Mesothelial cell of epicardium (in vitro differentiated cells): Measurements from ENCODE around the gene PHACTR2. TPM values are rescaled to one million over a fixed set of nuclear protein-coding genes. Genes with fewer than 3 reads are reported as not detected.

ENCODE experiments used
- DNase-seq, 2 experiments: peaks; one replicate each; pipeline ENCODE4 v3.0.0; 2021; ENCODE audit warnings: low spot score in 2 of 2; ENCODE audit not compliant: unreplicated experiment in 2 of 2
- H3K27ac Mint-ChIP-seq: 2 replicates; pipeline ENCODE4 v1.8.0; 2021; ENCODE audit warnings: mixed read lengths
- H3K27me3 Mint-ChIP-seq: 2 replicates; pipeline ENCODE4 v1.8.0; 2021; ENCODE audit warnings: low read depth, mixed read lengths
- H3K36me3 Mint-ChIP-seq: 2 replicates; pipeline ENCODE4 v1.8.0; 2021; ENCODE audit warnings: mixed read lengths
- H3K4me1 Mint-ChIP-seq: 2 replicates; pipeline ENCODE4 v1.8.0; 2021; ENCODE audit warnings: mixed read lengths
- H3K4me3 Mint-ChIP-seq: 2 replicates; pipeline ENCODE4 v1.8.0; 2021; ENCODE audit warnings: mild to moderate bottlenecking, moderate library complexity, mixed read lengths
- H3K9me3 Mint-ChIP-seq: 2 replicates; pipeline ENCODE4 v1.8.0; 2021; ENCODE audit warnings: mixed read lengths
- total RNA-seq: library from RNA; stranded (reverse); gene quantifications from 3 replicates; pipeline ENCODE4 v1.2.1, GENCODE V29; 2021
- TF ChIP-seq, protein P1 (sequence below): fragments of 200-600 bp; sonication (generic); IDR thresholded peaks from one replicate; pipeline ENCODE4 v1.5.0; 2021; ENCODE audit warnings: antibody characterized with exemption; ENCODE audit not compliant: unreplicated experiment

PHACTR2 gene
- total RNA-seq, 1 donor from 2014 or later = 124 TPM

DNA sequence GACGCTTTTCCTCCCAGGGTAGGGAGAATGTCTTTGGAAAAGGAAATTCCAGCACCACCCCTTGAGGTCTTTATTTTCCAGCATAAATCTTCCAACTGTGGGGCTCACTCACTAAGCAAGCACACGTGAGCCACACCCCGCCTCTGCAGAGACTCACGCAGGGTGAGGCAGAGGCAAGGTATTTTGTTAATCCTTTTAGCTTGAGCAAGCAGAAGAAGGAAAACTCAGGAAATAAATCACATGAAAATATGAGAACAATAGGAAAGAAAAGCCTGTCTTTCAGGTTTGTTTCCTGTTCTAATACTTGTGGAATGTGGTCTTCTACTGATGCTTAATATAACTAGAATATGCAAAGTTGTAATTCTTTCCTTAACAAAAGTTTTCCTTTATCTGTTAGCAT is 4.1 kb upstream of the PHACTR2 start:
- H3K4me3 Mint-ChIP-seq = no peak overlapping the region
- no peak for DNase-seq

DNA sequence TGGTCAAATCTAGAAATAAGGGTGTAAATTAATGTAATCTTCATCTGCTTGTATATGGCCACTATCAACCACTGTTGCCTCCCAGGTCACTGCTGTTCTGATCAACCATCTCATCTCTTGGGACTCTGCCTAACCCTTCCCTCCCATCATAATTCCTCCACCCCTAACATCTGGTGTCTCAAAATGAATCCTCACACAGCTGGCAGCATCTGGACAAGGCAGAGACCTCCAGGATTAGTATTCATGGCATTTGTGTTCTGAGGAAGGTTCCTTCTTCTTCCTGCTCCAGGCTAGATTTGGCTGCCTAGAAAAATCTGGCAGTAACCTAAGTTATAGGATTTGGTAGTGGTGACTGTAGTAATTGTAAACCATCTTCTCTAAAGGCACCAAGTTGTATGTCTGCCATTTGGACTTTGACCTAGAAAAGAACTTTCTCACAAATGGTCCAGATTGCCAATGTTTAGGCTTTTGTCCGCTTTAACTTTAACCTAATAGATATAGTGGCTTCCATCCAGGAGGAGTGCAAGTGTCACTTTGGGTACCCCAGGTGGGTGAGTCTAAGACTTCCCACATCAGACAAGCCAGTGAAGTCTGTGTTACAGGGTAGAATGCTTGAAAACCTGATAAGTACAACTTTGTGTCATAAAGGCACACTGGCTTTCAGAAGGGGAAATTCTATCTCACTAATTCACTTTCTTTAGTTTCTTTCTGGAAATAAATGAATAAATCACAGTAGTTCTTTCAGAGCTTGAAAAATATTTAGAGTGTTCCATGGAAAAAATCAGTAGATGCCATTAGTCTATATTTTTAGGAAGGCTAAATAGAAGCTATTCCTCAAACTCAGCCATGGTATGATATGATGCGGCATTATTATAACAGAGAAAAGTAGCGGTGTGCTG is 3.0 kb upstream of the PHACTR2 start:
- Mint-ChIP-seq H3K4me3 (no peak overlapping the region), H3K27me3 (no peaks in the 10 kb centered on the region)
- TF ChIP-seq, protein P1, sequence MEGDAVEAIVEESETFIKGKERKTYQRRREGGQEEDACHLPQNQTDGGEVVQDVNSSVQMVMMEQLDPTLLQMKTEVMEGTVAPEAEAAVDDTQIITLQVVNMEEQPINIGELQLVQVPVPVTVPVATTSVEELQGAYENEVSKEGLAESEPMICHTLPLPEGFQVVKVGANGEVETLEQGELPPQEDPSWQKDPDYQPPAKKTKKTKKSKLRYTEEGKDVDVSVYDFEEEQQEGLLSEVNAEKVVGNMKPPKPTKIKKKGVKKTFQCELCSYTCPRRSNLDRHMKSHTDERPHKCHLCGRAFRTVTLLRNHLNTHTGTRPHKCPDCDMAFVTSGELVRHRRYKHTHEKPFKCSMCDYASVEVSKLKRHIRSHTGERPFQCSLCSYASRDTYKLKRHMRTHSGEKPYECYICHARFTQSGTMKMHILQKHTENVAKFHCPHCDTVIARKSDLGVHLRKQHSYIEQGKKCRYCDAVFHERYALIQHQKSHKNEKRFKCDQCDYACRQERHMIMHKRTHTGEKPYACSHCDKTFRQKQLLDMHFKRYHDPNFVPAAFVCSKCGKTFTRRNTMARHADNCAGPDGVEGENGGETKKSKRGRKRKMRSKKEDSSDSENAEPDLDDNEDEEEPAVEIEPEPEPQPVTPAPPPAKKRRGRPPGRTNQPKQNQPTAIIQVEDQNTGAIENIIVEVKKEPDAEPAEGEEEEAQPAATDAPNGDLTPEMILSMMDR = no peak

More for the DNA sequence above, 4.1 kb upstream of the PHACTR2 start:
- H3K27me3 Mint-ChIP-seq = no peaks in the 10 kb centered on the region
- H3K4me1 Mint-ChIP-seq = peaks cover 39% of the 10 kb centered on the region
- TF ChIP-seq, protein P1 = no peak
- peak overlapping the region; percentile 95 for H3K27ac Mint-ChIP-seq
- peaks cover 20% of the 10 kb centered on the region for H3K9me3 Mint-ChIP-seq
- peaks cover 7% of the 10 kb centered on the region for H3K36me3 Mint-ChIP-seq

DNA sequence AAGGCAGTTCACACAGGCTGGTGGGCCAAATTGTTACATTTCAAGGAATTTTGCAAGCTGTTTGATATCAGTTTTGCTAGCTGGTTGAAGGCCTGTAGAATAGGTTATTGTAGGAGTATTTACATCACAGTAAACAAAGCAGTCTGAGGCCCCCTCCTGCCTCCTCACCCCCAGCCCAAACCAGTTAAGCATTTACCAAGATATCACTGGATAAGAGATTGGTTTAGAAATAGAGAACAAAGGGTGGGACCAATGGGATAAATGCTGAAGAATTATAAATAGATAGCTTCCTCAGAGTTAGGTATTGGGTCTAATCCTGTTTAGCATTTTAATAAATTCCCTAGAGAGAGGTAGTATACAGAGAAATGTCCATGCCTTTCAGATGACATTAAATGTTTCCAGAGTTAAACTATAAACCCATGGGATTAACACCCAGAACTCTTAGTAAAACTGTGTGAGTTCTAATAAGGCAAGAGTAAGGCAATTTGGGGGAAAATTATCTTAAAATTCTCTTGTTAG is 2.3 kb upstream of the PHACTR2 start:
- H3K4me1 Mint-ChIP-seq = peaks cover 53% of the 10 kb centered on the region
- DNase-seq = no peak
- H3K4me3 Mint-ChIP-seq = no peak overlapping the region
- H3K36me3 Mint-ChIP-seq = no peaks in the 10 kb centered on the region
- no peaks in the 10 kb centered on the region for H3K27me3 Mint-ChIP-seq
- H3K9me3 Mint-ChIP-seq = peaks cover 6% of the 10 kb centered on the region
- TF ChIP-seq, protein P1 = no peak
- H3K27ac Mint-ChIP-seq = peak overlapping the region; percentile 95

More for the DNA sequence above, 3.0 kb upstream of the PHACTR2 start:
- H3K27ac Mint-ChIP-seq = peak overlapping the region; percentile 95
- peaks cover 11% of the 10 kb centered on the region for H3K9me3 Mint-ChIP-seq
- DNase-seq = no peak
- H3K4me1 Mint-ChIP-seq = peaks cover 47% of the 10 kb centered on the region
- no peaks in the 10 kb centered on the region for H3K36me3 Mint-ChIP-seq

DNA sequence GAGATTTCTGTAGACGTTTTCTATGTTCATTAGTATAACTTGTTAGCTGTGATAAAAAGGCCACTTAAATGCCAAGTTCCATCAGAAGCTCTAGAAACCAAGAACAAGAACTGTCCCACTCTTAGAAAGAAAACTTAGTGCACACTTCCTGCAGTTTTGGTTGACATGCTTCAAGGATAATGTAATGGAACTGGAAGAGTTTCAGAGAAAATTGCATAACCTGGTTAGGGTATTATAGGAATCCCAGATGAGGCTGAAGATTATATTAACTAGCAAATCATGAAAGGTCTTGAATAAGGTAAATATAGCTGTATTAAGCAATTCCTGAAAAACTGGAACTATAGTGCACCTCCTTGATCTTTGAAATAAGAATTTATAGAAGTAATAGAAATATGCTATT is 1.8 kb upstream of the PHACTR2 start:
- Mint-ChIP-seq H3K27me3 (no peaks in the 10 kb centered on the region), H3K9me3 (peaks cover 4% of the 10 kb centered on the region), H3K4me3 (no peak overlapping the region), H3K4me1 (peaks cover 59% of the 10 kb centered on the region), H3K27ac (peak overlapping the region; percentile 95), H3K36me3 (no peaks in the 10 kb centered on the region)
- no peak for DNase-seq
- TF ChIP-seq, protein P1 = no peak

DNA sequence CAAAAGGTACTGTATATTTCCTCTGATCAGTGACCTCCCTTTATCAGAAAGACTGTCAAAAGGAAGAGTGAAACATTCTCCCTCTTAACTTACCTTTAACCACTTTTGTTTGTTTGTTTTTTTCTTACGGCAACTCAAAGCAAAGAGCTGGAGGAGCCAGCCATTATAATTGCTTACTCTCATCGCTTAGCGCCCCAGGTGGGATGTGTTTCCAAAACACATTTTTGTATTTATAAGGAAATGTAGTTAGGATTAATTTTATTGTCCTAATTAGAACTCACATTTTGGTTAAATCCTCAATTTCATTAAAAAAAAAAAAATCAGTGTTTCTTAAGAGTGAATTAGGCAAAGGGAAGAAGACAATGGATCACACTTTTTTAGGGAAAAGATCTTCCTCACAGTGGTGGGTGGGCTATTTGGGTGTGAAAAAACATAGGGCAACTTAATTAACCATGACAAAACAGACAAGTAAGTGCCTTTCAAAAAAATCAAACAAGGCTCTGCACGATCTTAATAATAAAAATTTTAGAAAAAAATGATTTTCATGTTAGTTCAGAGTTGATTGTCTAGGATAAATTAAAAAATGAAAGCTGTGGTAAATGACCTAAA is 1.2 kb upstream of the PHACTR2 start:
- DNase-seq = no peak
- Mint-ChIP-seq H3K9me3 (peaks cover 2% of the 10 kb centered on the region), H3K27me3 (no peaks in the 10 kb centered on the region), H3K27ac (peak overlapping the region; percentile 86), H3K4me3 (no peak overlapping the region), H3K36me3 (peaks cover 3% of the 10 kb centered on the region), H3K4me1 (peaks cover 64% of the 10 kb centered on the region)
- TF ChIP-seq, protein P1 = no peak
